ENCODE data around the gene TTBK1.

DNA sequence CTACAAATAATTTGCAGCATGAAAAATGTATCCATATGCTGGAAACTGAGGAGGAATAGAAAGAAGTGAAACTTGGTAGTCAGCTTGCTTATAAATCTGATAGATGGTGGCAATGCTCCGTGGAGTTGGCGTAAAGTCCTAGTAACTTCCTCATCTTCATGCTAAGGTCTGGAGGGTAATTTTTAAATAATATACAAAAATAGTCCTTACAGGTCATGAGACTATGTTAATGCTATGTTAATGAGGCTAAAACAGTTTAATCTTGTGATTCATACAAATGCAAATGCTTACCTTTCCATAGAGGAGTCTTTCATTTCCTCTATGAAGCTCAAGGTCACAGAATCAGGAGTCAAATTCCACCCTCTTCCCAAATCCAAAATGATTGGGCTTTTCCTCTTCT is 74.7 kb downstream of the TTBK1 start:
- no peak for TF ChIP-seq POLR2AphosphoS5 (IDR thresholded peaks at IDR 0.05)
- TF ChIP-seq, protein P1, sequence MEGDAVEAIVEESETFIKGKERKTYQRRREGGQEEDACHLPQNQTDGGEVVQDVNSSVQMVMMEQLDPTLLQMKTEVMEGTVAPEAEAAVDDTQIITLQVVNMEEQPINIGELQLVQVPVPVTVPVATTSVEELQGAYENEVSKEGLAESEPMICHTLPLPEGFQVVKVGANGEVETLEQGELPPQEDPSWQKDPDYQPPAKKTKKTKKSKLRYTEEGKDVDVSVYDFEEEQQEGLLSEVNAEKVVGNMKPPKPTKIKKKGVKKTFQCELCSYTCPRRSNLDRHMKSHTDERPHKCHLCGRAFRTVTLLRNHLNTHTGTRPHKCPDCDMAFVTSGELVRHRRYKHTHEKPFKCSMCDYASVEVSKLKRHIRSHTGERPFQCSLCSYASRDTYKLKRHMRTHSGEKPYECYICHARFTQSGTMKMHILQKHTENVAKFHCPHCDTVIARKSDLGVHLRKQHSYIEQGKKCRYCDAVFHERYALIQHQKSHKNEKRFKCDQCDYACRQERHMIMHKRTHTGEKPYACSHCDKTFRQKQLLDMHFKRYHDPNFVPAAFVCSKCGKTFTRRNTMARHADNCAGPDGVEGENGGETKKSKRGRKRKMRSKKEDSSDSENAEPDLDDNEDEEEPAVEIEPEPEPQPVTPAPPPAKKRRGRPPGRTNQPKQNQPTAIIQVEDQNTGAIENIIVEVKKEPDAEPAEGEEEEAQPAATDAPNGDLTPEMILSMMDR (IDR thresholded peaks at IDR 0.05): no peak
- no peak for TF ChIP-seq POLR2A (IDR thresholded peaks at IDR 0.05)
- no peak for TF ChIP-seq EP300 (IDR thresholded peaks at IDR 0.05)
